ENCODE measurements around the gene UNC13B.
"Not testable (repeated sequence)": the region's sequence is repeated elsewhere in the genome, so short reads cannot be mapped to it uniquely, and the experiment has no call there.

Gene UNC13B

DNA sequence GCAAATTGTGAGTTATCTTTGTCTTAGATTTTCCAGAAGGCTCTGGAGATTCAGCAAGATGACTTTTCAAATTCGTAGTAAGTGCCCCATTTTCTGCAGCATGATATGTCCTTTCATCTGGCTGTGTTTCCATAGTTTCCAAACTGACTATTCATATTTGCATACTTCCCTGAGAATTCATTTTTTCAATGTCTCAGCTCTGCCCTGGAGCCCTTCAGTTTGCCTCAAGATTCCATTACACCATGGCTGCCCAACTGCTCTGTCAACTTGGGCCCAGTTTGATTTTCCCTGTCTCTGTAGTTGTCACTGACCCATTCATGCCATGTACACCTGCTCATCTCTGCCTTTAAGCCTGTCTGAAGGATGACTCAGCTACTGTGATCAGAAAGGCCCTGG is 233.9 kb downstream of the UNC13B start:
- no peak for DNase-seq

DNA sequence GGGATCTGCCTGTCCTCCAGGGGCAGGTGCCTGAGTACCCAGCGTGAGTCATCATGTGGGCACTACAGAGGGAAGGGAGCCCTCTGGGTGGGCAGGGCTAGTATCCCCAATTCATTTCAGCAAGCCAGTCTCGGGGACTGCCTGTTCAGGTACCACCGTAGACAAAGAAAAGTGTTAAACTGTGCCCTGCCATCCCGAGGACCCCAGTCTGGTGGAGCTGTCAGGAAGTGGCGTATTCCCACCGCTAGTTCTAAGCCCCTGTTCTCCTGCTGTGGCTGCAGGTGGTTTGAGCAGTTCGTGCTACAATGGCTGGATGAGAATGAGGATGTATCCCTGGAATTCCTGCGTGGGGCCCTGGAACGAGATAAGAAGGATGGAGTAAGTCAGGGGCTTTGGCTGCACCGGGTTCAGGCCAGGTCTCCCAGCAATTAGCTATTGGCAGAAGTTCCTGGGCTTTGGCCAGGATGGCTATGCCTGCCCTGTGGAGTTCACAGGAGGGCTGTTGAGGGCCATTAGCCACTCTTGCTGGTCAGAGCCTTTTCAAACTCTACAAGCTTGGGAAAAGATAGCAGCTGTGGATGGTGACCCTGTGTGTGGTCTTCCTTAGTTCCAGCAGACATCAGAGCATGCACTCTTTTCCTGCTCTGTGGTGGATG is 234.9 kb downstream of the UNC13B start:
- DNase-seq = no peak

DNA sequence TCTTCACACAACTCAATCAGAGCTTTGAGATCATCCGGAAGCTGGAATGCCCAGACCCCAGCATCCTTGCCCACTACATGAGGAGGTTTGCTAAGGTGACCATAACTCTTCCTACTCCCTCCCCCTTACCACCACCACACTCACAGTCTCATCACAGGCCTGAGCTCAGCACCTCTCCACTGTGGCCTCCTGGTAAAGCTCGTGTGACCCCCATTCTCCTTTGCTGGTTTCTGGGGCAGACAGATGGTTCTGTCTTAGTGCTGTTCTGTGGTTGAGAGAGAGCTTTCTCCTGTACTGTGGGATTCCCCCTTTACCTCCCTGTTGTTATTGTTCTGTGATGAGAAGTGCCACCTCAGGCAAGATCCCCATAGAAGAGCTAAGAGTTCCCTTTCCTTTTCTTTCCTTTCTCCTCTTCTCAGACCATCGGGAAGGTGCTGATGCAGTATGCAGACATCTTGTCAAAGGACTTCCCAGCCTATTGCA is 235.4 kb downstream of the UNC13B start:
- no peak for DNase-seq

DNA sequence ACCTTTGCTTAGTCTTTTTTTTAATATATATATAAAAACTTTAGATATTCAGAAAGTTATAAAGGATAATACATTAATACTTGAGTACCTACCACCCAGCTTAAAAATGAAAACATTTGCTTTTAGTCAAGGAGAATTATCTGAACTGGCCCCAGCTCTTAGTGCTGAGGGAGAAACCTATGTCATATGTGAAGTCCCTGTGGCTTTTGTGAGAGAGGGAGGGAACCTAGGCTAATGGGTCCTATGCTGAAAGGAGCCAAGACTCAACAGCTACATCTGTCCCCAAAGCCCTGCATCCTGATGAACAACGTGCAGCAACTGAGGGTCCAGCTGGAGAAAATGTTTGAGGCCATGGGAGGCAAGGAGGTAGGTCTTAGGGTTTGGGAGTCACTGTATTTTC is 236.1 kb downstream of the UNC13B start:
- DNase-seq = no peak

DNA sequence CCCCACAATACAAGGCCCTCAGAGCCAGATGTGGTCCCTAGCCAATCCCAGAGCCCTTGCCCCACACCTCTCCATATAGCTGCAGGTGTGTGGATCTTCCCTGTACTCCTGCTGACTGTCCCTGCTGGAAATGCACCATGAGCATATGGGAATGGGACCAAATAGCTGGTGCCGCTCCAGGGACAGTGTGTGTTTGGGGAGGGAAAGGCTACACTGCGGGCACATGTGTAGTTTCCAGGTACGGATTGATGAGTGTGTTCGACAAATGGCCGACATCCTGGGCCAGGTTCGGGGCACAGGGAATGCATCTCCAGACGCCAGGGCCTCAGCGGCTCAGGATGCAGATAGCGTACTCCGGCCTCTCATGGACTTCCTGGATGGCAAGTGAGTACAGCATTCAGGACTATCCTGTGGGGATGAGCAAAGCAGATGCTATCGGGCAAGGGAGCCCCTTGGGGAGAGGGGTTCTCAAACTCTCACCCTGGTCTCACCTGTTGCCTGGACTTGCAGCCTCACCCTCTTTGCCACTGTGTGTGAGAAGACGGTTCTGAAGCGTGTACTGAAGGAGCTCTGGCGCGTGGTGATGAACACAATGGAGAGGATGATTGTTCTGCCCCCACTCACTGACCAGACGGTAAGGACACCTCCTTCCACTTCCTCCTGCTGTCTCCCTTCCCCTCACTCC is 237.0 kb downstream of the UNC13B start:
- no peak for DNase-seq

DNA sequence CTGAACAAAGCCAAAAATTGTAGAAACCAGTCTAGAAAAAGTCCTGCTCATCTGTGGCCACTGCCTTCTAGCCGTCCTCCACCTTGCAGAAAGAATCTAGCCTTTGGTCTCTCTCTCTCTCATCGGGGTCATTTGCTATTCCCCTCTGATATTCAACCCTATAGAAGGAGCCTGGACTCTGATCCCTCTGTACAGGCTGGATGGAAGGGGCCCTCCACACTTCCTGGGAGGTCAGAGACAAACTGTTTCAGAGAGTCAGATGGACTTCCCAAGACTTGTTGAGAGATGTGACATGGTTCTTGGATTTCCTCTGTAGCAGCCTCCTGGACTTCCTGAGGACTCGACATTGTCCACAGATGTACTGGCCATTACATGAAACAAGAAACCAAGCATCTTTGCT is 243.1 kb downstream of the UNC13B start:
- no peak for DNase-seq

DNA sequence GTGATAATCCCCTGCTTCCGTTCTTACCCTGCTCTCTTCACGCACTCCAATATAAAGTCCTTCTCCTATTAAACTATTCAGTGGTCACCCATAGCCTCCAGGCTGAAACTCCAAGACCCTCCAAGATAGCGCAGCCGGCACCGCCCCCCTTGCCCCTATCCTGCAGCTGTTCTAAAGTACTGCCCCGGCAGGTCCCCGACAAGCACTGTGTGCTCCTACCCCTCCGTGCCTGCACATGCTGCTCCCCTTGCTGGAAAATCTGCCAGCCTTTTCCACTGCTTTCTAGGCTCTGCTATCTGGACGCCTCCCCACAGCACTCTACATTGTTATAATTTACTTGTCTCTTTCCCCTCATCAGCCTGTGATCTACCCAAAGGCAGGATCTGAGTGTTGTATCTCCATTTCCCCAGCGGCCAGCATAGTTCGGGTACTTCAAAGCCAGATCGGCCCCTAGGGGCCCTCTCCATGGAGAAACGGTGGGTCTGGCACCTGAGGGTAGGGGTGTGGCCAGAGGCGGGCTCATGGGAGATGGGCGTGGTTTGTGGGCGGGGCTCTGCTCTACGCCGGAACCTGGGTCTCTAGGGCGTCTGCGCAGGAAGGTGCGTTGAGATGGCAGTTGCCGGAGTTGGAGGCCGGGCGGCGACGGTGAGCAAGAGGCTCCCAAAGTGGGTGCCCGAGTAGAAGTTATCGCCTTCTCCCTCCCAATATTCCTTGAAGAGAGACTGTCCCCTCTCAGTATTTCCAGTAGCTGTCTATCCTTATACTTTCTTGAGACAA is 244.6 kb downstream of the UNC13B start:
- no peak for DNase-seq

DNA sequence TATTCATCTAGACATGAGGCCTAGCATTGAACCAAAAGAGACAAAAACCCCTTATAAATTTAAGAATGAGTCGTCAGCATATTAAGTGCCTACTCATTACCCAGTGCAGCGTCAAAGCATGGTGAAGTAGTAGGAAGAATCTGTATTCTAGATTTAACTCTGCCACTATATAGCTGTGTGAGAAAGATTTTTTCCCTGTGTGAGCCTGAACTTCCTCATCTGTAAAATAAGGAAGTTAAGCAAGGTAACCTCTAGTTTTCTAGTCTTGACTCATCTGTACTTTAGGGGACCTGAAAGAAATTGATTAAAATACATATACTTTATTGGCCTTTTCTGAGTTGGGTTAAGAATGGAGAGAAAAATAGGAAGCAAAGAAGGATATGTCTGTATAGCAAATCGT is 246.0 kb downstream of the UNC13B start:
- DNase-seq = no peak

DNA sequence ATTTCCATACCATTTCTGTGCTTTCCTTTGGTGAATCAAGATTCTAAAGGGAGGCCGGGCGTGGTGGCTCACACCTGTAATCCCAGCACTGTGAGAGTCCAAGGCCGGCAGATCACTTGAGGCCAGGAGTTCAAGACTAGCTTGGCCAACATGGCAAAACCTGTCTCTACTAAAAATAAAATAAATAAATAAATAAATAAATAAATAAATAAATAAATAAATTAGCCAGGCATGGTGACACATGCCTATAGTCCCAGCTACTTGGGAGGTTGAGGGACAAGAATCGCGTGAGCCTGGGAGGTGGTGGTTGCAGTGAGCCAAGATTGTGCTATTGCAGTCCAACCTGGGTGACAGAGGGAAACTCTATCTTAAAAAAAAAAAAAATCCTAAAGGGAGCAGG is 247.6 kb downstream of the UNC13B start:
- not testable (repeated sequence) for DNase-seq

DNA sequence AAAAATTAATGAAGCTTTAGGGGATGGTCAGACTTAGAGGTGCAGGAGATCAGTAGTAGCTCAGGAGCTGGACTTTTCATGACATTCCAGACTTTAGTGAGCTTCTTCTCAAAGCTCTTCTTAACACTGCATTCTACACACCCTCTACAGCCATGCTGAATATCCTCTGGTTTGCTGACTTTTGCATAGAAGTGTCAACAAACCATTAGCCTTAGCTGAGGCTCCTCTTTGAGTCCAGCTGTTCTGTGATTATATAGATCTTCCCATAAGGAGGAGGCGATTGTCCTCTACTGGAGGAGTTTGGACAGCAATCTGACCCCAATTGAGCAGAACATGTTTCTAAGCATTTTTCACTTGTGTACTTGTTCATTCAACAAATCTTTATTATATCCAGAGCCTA is 253.1 kb downstream of the UNC13B start:
- no peak for DNase-seq

DNA sequence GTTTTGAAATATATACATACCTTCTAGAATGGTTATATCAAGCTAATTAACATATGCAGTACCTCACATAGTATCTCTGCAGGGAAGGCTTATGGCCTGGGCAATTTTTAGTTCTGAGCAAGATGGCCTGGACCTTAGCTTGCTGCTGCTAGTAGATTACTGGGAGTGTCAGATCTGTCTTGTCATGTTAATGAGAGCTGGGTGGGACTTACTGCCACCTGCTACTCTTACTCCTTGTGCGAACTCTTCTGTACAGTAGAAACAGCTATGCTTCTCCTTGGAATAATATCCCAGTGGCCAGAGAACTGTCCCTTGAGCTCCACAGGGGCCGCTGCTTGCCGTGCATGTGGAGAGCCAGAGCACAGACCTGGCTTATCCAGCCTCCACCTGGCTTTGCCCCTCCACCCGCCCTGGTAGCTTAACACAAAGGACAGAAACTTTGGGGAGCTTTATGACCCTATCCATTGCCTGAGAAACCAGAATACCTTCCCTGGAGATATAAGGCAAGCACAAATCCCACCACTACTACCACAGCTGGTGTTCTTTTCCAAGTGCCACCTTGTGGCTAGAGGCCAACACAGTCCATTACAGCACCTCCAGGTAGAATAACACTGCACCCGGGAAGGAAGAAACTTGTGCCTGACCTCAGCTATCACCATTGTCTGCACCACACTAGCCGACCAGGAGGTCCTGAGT is 253.7 kb downstream of the UNC13B start:
- no peak for DNase-seq

DNA sequence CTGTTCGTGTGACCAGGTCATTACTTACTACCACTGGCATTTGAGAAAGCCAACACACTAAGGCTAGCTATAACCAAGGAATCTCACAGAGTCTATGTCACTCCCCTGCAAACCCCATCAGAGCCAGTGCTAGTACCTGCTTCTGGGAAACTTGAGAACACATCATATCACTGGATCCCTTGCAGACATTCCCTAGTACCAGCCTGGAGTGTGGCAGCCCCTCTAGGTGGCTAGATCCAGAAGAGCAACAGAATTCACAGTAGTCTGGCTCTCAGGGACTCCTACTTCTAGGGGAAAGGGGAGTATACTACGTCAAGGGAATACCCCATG is 254.3 kb downstream of the UNC13B start:
- DNase-seq = no peak

DNA sequence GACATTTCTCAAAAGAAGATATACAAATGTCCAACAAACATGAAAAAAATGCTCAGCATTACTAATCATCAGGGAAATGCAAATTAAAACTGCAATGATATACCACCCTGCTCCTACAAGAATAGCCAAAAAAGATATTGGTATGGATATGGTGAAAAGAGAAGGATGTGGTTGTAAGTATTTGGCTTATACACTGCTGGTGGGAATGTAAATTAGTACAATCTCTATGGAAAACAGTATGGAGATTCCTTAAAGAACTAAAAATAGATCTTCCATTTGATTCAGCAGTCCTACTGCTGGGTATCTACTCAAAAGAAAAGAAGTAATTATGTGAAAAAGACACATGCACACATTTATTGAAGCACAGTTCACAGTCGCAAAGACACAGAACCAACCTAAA is 260.5 kb downstream of the UNC13B start:
- no peak for DNase-seq

DNA sequence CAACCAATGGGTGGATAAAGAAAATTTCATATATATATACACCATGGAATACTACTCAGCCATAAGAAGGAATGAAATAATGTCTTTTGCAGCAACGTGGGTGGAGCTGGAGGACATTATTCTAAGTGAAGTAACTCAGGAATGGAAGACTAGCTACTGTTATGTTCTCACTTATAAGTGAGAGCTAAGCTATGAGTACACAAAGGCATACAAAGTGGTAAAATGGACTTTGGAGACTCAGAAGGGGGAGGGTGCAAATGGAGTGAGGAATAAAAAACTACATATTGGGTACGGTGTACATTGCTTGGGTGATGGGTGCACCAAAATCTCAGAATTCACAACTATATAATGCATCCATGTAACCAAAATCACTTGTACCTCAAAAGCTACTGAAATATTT is 260.9 kb downstream of the UNC13B start:
- DNase-seq = no peak

DNA sequence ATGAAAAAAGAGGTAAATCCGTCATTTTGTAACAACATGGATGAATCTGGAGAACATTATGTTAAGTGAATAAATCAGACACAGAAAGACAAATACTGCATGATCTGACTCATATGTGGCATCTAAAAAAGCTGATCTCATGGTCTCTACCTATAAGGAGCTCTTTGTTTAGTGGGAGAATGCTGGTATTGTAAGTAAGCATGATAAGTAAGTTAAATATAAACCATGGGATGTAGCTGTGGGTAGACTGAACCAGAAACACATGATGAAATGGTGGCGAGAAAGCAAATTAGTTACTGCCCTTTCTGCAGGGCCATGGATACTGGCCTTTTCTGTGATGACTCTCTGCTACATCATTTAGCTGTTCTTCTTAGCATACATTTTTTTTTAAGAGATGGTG is 261.7 kb downstream of the UNC13B start:
- DNase-seq = no peak

DNA sequence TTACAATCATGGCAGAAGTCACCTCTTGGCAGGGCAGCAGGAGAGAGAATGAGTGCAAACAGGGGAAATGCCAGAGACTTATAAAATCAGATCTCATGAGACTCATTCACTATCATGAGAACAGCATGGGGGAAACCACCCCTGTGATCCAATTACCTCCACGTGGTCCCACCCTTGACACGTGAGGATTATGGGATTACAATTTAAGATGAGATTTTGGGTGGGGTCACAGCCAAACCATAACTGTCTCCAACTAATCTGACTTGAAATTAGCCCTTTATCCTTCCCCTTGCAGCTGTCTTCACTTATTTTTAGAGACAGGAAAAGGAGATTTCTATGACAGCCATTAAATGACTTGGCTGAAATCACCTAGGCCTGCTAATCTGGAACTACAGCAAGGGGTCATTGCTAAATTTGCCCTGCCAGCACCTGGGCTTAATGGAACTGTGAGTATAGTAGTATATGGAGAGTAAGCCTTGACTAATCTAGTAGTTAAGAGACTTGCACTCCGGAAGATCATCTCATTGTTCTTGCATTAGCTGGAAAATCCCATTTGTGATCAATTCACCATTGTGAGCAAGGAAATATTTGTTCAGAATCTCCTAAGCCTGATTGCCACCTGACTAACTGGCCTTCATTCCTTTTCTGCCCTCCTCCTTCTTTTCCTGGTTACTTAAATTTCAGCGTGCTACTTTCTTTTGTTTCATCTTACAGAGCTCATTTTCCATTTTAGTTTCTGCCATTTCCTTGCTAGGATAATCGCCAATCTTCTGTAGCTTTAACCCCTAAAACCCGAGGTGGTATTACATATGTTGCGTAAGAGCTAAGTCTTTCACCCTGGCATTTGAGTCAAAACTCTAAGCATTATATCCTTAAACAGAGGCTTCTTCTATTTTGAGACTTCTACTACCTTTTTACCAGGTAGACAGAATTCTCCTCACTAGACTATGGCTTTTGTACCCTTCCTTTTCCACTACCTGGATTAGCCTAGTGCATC is 262.8 kb downstream of the UNC13B start:
- DNase-seq = no peak

DNA sequence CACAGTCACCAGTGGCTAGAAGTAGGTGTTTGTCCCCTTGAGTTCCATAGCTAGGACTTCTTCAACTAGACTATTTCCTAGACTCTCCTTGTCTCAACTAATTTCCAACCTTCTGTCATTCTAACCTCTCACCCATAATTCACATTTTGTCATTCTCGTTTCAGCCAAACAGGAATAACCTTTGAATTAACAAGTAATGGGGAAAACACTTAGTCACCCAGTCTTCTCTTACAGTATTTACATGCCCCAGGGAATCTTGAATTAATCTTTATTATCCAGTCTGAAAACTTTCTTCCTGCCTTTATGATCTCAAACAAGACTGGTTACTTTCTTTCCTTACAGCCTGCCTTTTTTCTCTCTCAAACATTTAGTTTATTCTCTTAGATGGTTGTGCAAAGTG is 264.8 kb downstream of the UNC13B start:
- DNase-seq = no peak

DNA sequence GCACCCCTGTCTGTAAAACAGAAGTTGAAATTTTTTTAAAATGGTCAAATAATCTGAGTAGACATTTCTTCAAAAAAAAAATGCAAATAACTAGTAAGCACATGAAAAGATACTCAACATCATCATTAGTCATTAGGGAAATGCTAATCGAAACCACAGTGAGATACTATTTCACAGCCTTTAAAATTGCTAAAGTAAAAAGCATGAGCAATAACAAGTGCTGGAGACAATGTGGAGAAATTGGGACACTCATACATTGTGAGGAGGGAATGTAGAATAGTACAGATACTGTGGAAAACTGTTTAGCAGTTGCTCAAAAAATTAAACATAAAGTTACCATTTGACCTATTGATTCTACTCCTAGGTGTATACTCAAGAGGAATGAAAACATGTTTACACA is 269.7 kb downstream of the UNC13B start:
- DNase-seq = no peak

DNA sequence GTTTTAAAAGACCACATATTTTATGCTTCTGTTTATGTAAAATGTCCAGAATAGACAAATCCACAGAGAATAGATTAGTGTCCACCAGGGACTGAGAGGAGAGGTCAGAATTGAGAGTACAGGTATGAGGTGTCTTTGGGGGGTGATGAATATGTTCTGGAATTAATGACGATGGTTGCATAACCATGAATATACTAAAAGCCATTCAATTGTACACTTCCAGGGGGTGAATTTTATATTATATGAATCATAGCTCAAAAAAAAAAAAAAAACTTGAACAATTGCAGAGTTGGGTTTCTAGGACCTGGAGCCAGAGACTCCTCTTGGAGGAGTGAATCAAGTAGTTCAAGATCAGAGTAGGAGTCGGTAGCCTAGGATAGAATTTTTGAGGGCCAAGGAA is 270.3 kb downstream of the UNC13B start:
- peak; percentile 5 for DNase-seq

DNA sequence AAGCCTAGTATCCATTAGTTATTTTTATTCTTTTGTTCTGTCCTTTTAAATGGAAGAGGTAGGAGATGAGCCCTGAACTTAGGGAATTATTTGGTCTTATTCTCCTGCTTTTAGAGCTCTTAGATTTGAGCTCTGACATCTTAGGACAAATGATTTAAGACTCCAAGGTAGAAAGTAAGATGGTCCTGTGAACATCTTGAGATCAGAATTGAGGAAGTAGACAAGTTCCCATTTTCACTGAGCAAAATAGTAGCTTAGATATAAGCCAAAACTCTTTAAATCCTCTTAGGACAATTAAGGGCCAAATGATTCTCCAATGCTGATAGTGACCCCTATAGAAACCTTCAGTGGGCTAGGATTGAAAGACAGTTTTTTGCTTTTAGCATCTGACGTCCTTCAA is 275.1 kb downstream of the UNC13B start:
- no peak for DNase-seq

DNA sequence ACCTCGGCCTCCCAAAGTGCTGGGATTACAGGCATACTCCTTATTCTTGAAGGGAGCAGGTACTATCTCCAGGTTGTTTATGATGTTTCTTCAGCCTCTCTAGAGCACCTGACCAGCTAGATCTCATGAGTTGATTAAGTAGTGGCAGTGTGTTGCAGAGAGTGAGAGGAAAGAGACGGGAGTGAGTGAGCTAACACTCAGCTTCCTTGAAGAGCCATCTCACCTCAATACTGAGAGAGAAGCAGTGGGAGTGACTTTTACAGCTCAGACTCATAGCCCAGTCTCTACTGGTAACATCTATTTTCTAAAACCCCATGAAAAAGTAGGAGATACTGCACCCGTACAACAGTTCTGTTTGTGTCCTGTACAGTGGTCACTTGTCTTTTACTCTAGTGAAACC is 284.2 kb downstream of the UNC13B start:
- DNase-seq = no peak

DNA sequence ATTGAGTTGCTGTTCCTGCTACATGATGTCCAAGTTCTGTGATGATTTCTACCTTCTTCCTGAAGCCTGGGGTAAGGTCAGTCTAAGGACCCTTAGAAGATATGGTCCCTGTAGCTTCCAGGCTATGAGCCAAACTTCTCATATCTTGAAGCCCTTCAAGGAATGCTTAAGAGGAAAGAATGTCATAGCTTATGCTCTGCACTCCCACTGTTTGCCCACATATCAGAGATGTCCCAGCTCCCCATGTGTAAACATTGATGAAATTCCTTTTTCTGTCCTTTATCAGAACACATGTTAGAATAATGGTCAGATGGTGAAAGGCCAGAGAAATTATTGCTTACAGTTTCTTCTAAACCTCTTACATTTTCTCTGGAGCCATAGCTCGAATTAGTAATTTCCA is 286.7 kb downstream of the UNC13B start:
- DNase-seq = no peak
